Thoracic aorta (tissue), 2 donors: ENCODE data around the gene C6orf62. TPM values are rescaled to one million over a fixed set of nuclear protein-coding genes. Genes with fewer than 3 reads are reported as not detected.
"Not testable (repeated sequence)": the region's sequence is repeated elsewhere in the genome, so short reads cannot be mapped to it uniquely, and the experiment has no call there.

Experiments used
- ATAC-seq: fragments of 150-250 bp; one replicate; pipeline ENCODE4 v1.8.0; 2017; ENCODE audit warnings: low read depth; ENCODE audit not compliant: insufficient number of reproducible peaks, low FRiP score
- DNase-seq: peaks from one replicate; pipeline ENCODE4 v3.0.0-alpha.2; 2020; ENCODE audit warnings: low spot score
- H3K27ac ChIP-seq, 2 donors: fragments of 200-600 bp; sonication (generic); 1 replicate in 1 of 2; 2 replicates in 1 of 2; pipeline ENCODE4 v1.5.1; 2016; ENCODE audit warnings: mild to moderate bottlenecking in 2 of 2, moderate library complexity in 2 of 2
- H3K27me3 ChIP-seq: fragments of 200-600 bp; sonication (generic); replicated peaks from 2 replicates; pipeline ENCODE4 v1.6.0; 2016; ENCODE audit warnings: mild to moderate bottlenecking; ENCODE audit not compliant: insufficient read depth
- H3K36me3 ChIP-seq: fragments of 200-600 bp; sonication (generic); one replicate; pipeline ENCODE4 v1.5.1; 2016
- H3K4me1 ChIP-seq, 2 donors: fragments of 200-600 bp; sonication (generic); 1 replicate in 1 of 2; 2 replicates in 1 of 2; pipeline versions ENCODE4 v1.5.1 to v1.6.0; 2016; ENCODE audit warnings: low read depth in 2 of 2, mild to moderate bottlenecking in 1 of 2; ENCODE audit not compliant: control insufficient read depth in 1 of 2
- H3K4me3 ChIP-seq: fragments of 200-600 bp; sonication (generic); 2 replicates; pipeline ENCODE4 v1.5.1; 2016; ENCODE audit warnings: mild to moderate bottlenecking
- H3K9me3 ChIP-seq: fragments of 200-600 bp; sonication (generic); 2 replicates; pipeline ENCODE4 v1.5.1; 2016
- total RNA-seq, 2 donors: library from RNA; depleted of rRNA; stranded (reverse); fragments of >200 nt; gene quantifications; one replicate each; pipeline versions ENCODE4 v1.1.0 to v1.2.3, GENCODE V29; 2016
- TF ChIP-seq, protein P1 (sequence below): fragments of 200-600 bp; sonication (generic); IDR thresholded peaks from one replicate; pipeline ENCODE4 v1.5.1; 2019; ENCODE audit warnings: antibody characterized with exemption

The C6orf62 gene
- total RNA-seq, 2 donors from 2014 or later, result 37.6 to 72.2 TPM

DNA sequence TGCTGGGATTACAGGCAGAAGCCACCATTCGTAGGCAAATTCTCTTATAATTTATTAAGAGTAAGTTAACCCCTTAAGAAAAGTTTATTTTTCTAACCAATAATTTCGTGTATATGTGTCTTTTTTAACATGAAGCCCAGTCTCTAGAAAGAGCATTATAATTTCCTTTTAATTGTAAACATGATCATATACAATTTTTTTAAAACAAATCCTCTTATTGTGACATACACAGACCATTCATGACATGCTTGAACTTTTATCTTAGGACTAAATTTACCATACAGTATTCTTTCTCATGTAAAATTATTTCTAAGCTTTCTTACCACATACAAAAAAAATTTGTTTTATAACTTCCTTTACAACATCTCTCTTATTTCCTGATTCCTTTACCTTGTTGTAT, 45.3 kb downstream of the C6orf62 start:
- TF ChIP-seq, protein P1, sequence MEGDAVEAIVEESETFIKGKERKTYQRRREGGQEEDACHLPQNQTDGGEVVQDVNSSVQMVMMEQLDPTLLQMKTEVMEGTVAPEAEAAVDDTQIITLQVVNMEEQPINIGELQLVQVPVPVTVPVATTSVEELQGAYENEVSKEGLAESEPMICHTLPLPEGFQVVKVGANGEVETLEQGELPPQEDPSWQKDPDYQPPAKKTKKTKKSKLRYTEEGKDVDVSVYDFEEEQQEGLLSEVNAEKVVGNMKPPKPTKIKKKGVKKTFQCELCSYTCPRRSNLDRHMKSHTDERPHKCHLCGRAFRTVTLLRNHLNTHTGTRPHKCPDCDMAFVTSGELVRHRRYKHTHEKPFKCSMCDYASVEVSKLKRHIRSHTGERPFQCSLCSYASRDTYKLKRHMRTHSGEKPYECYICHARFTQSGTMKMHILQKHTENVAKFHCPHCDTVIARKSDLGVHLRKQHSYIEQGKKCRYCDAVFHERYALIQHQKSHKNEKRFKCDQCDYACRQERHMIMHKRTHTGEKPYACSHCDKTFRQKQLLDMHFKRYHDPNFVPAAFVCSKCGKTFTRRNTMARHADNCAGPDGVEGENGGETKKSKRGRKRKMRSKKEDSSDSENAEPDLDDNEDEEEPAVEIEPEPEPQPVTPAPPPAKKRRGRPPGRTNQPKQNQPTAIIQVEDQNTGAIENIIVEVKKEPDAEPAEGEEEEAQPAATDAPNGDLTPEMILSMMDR, result no peak
- ATAC-seq (no peak), DNase-seq (no peak)
- H3K9me3 ChIP-seq, result no peaks in the 10 kb centered on the region
- H3K4me3 ChIP-seq, result no peak overlapping the region
- H3K4me1 ChIP-seq, result peaks cover 0 to under 1% of the 10 kb centered on the region in 2 donors
- no peak overlapping the region for H3K27ac ChIP-seq
- H3K27me3 ChIP-seq, result no peaks in the 10 kb centered on the region
- no peaks in the 10 kb centered on the region for H3K36me3 ChIP-seq

DNA sequence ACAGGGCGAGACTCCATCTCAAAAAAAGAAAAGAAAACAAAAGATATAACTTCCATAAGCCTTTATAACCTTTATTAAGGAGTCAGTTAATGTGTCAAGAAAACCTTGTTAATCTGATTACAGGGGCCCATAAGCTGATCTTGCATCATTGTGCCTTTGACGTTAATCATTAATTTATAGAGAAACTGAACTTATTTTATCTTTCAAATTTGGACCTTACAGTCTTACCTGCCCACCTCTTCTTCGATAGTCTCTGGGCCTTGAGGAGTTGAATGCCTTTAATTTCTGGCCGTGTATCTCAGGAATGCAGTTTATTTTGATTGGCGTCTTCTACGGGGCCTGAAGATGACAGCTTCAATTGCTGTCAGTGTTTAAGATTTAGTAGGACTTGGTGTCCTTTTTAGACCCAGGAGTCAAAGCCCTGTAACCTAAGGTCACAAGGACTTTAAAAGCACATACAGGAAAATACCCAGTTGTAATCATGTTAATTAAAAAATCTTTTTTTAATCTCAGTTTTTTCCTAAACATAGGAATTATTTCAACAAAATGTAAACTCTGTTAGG, 46.3 kb downstream of the C6orf62 start:
- Histone ChIP-seq H3K4me1 (peaks cover 3 to 9% of the 10 kb centered on the region in 2 donors), H3K27ac (no peak overlapping the region), H3K4me3 (no peak overlapping the region), H3K36me3 (no peaks in the 10 kb centered on the region), H3K27me3 (no peaks in the 10 kb centered on the region), H3K9me3 (no peaks in the 10 kb centered on the region)
- DNase-seq (no peak), ATAC-seq (no peak)
- TF ChIP-seq, protein P1, result no peak

DNA sequence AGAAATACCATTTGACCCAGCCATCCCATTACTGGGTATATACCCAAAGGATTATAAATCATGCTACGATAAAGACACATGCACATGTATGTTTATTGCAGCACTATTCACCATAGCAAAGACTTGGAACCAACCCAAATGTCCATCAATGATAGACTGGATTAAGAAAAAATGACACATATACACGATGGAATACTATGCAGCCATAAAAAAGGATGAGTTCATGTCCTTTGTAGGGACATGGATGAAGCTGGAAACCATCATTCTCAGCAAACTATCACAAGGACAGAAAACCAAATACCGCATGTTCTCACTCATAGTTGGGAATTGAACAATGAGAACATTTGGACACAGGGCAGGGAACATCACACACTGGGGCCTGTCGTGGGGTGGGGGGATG, 47.9 kb downstream of the C6orf62 start:
- ATAC-seq, result not testable (repeated sequence)

DNA sequence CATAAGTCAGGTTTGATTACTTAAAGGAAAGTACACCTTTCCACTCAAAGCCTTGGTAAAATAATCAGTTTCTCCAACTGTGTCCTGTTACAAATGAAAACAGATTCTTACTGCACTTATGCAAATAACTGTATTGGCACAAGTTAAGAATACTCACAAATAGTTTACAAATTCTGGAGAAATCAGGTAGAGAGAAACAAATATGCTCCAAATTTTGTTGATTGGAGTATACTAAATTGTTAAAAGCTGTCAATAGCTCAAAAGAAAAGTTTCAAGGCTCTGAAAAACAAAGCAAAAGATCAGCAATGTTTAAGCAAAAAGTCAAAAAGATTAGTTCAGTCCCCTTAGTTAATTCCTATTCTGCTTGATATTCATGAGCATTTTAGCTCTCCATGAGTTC, 48.5 kb downstream of the C6orf62 start:
- not testable (repeated sequence) for H3K36me3 ChIP-seq, ATAC-seq, H3K27ac ChIP-seq, H3K4me3 ChIP-seq, H3K9me3 ChIP-seq, H3K27me3 ChIP-seq, DNase-seq
- peaks cover 6 to 17% of the 10 kb centered on the region in 2 donors for H3K4me1 ChIP-seq

More for the DNA sequence above, 47.9 kb downstream of the C6orf62 start:
- H3K36me3 ChIP-seq, H3K4me3 ChIP-seq, H3K27me3 ChIP-seq, H3K27ac ChIP-seq, H3K9me3 ChIP-seq, DNase-seq: not testable (repeated sequence)
- peaks cover 6 to 12% of the 10 kb centered on the region in 2 donors for H3K4me1 ChIP-seq

DNA sequence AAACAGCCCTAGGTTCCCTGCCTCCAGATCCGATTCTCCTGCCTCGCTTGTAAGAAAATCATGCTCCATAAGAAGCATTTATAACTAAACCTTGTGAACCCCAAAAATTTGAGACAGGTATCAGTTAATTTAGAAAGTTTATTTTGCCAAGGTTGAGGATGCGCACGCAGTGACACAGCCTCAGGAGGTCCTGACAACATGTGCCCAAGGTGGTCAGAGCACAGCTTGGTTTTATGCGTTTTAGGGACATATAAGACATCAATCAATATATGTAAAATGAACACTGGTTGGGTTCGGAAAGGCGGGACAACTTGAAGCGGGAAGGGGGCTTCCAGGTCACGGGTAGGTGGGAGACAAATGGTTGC, 50.0 kb downstream of the C6orf62 start:
- ATAC-seq (no peak), DNase-seq (no peak)
- no peaks in the 10 kb centered on the region for H3K27me3 ChIP-seq
- H3K27ac ChIP-seq, result no peak overlapping the region
- peaks cover 12 to 32% of the 10 kb centered on the region in 2 donors for H3K4me1 ChIP-seq
- TF ChIP-seq, protein P1, result no peak
- H3K36me3 ChIP-seq, result no peaks in the 10 kb centered on the region
- H3K9me3 ChIP-seq, result no peaks in the 10 kb centered on the region
- H3K4me3 ChIP-seq, result no peak overlapping the region

DNA sequence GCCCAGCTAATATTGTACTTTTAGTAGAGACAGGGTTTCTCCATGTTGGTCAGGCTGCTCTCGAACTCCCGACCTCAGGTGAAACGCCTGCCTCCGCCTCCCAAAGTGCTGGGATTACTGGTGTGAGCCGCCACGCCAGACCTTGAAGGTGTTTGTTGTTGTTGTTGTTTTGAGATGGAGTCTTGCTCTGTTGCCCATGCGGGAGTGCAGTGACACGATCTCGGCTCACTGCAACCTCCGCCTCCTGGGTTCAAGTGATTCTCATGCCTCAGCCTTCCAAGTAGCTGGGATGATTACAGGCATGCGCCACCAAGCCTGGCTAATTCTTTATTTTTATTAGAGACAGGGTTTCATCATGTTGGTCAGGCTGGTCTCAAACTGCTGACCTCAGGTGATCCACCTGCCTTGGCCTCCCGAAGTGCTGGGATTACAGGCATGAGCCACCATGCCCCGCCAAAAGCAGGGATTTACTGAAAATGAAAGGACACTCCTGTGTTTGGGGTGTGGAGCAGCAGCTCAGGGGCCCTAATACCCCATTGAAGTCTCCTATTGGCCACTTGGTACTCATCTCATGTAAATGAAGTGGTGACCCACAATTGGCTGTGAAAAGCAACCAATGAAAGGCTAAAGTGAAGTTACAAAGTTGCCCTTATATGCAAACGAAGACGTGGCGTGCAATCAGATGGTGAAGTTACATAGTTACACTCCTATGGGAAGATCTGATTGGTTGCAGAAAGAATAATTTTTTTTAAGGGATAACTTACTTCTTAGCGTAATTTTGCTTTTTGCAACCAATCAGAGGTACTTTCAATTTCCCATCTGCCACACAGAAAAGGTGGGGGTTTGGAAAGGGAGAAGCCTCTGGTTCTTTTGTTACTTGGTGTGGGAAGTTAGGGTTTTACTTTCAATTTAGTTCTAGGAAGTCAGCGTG, 50.6 kb downstream of the C6orf62 start:
- not testable (repeated sequence) for H3K9me3 ChIP-seq, ATAC-seq, H3K27me3 ChIP-seq, H3K36me3 ChIP-seq, H3K27ac ChIP-seq, DNase-seq
- Histone ChIP-seq H3K4me1 (peaks cover 12 to 32% of the 10 kb centered on the region in 2 donors), H3K4me3 (peak overlapping the region; percentile 93)
